GM21515 (cell line): ENCODE results near the gene RAP1GAP.

Source experiments
- ATAC-seq: cut with Tn5 transposase; IDR thresholded peaks from one replicate; pipeline ENCODE4 v1.9.1; 2021; ENCODE audit not compliant: unreplicated experiment

Gene RAP1GAP

GRCh38 chr1:21596174-21596573, 73.0 kb downstream of the RAP1GAP start:
- ATAC-seq, result no peak

GRCh38 chr1:21594935-21595897, 73.9 kb downstream of the RAP1GAP start:
- ATAC-seq, result no peak

- ATAC-seq, result no peak
These were observed 74.7 kb downstream of the RAP1GAP start for GRCh38 chr1:21594501-21594900.

- ATAC-seq, result no peak
These were observed 75.9 kb downstream of the RAP1GAP start for GRCh38 chr1:21593231-21593630.

DNA sequence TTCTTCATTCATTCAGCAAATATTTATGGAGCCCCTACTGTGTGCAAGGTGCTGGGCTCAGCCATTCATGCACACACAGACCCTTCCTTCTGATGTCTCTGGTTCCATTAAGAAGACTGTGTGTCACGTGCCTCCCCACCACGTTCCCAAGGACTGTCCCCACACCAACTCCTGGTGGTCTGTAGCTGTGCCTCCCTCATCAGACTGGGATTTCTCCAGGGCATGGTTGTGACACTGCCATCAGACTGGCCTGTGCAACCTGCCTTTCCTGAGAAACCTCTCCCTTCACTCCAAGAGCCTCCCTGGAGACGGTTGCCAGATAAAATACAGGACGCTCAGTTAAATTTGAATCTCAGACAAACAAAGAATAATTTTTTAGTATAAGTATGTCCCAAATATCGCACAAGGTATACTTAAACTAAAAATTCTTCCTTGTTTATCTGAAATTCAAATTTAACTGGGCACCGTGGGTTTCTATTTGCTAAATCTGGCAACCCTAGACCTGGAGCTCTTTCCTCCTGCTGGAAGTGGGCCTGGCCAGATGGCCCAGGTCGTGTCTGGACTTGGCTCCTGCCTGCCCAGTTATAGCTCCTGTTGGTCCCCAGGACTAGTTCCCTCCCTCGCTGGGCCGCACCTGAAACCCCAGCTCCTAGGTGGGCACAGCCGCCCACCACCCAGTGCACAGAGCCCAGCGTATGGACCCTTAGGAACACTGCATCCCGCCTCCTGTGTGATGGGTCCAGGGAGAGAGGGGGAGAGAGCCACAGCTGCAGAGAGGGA, 76.9 kb downstream of the RAP1GAP start:
- no peak for ATAC-seq

GRCh38 chr1:21590934-21591333, 78.2 kb downstream of the RAP1GAP start:
- no peak for ATAC-seq

GRCh38 chr1:21590126-21590880, 78.9 kb downstream of the RAP1GAP start:
- ATAC-seq, result no peak

GRCh38 chr1:21589618-21590017, 79.5 kb downstream of the RAP1GAP start:
- ATAC-seq, result no peak

- no peak for ATAC-seq
These were observed 81.6 kb downstream of the RAP1GAP start for GRCh38 chr1:21587602-21587953.

DNA sequence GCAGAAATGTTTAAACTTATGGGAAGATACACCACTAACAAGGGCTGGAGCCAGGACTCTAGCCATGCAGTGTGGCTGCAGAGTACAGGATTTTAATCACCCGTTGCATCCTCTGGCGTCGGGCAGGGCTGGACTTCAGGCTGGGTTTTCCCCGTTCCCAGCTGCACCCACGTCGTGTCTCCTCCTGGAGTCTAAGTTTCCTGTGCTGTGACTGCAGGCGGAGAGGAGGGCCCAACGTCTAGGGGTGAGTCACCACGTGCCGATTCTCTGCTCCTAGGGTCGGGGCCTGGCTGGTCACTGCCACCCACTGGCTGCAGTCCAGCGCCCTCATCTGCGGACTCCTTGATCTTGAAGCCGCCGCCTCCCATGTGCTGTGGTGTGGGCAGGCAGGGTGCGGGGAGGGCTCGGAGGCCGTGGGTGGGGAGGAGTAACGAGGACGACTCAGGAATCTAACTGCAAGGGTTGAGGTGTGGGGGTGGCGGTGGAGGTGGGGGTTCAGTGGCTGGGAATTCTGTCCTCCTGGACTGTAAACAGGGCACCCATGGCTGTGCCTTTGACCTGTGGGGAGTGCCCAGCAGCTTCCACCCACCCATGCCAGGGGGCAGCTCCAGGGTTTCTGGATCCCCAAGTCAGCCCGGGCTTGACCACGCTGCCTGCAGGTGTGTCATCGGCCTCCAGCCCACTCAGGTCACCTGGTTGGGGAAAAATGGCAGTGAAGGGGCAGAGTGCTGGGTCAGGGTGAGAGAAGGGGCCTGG, 82.1 kb downstream of the RAP1GAP start:
- ATAC-seq, result no peak

- no peak for ATAC-seq
These were observed 82.9 kb downstream of the RAP1GAP start for GRCh38 chr1:21586222-21586621.

GRCh38 chr1:21585037-21585436, 84.1 kb downstream of the RAP1GAP start:
- no peak for ATAC-seq

- no peak for ATAC-seq
These were observed 85.1 kb downstream of the RAP1GAP start for GRCh38 chr1:21584096-21584495.

DNA sequence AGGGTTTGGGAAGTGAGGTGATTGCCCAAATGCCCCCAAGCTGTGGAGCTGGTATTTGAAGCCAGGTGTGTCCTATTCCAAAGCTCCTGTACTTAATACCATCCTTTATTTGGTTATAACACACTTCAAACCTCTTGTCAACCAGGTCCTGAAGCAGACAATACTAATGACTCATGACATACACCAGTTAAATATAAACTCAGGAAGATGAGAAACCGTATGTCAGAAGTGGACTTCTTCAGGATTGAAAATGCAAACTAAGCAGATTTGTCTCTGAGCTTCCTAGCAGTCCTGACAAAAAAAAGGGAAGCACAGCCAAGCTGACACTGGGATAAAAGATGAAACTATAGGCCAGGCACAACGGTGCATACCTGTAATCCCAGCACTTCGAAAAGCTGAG, 89.4 kb downstream of the RAP1GAP start:
- ATAC-seq, result no peak

- ATAC-seq, result no peak
These were observed 91.2 kb downstream of the RAP1GAP start for GRCh38 chr1:21577933-21578332.

DNA sequence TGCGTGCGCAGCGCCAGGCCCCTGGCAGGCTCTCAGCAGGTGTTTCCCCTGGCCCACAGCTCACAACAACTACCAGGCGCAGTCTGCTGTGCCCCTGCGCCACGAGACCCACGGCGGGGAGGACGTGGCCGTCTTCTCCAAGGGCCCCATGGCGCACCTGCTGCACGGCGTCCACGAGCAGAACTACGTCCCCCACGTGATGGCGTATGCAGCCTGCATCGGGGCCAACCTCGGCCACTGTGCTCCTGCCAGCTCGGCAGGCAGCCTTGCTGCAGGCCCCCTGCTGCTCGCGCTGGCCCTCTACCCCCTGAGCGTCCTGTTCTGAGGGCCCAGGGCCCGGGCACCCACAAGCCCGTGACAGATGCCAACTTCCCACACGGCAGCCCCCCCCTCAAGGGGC, 91.8 kb downstream of the RAP1GAP start:
- no peak for ATAC-seq

DNA sequence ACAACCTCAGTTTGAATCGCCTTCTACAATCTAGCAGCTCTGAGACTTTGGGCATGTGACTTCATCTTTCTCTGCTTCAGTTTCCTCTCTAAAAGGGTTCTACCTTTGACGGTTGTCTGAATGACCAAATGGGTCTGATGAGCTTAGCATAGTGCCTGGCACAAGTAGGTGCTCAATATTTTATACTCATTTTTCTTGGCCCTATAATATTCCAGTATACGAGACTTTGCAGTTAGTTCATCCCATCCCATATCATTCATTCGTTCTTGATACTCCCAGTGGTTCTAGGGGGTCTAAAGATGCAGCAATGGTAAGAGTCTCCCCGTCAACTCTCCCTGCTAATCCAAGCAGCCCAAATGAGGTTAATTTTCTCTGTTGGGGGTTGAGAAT, 92.4 kb downstream of the RAP1GAP start:
- no peak for ATAC-seq

- no peak for ATAC-seq
These were observed 92.9 kb downstream of the RAP1GAP start for GRCh38 chr1:21576031-21576797.

DNA sequence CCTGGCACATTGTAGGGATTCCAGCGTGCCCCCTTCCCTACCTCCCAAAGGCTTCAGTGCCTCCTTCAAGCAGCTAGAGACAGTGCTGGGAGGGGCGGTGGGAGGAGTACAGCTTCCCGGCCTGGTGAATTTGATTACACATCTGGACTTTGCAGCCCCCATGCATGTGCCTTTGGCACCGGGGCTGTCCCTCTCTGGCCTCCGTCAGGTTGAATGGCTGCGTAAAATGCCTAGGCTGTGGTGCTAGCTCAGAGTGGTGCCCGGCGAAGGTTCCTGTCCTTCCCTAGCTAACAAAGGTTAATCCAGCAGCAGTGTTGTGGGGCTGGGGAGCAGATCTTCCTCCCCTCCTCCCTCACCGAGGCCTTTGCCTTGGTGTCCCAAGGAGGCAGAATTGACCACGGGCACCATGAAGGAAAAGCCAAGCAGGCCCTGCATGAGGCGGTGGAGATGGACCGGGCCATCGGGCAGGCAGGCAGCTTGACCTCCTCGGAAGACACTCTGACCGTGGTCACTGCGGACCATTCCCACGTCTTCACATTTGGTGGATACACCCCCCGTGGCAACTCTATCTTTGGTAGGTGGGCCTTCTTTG, 93.7 kb downstream of the RAP1GAP start:
- no peak for ATAC-seq
